HepG2 (cell line): ENCODE data around the gene ZNF581. TPM values are rescaled to one million over a fixed set of nuclear protein-coding genes. Genes with fewer than 3 reads are reported as not detected.

Experiments
- CSRNP1 ChIP-seq: sonication (generic); formaldehyde crosslinking; IDR thresholded peaks from 2 replicates; pipeline ENCODE4 v1.8.1; 2023; ENCODE audit warnings: mild to moderate bottlenecking, missing genetic modification reagents
- HOXA3 ChIP-seq: sonication (generic); formaldehyde crosslinking; IDR thresholded peaks from 2 replicates; pipeline ENCODE4 v1.5.0; 2020; ENCODE audit warnings: missing genetic modification reagents
- MLXIP ChIP-seq: sonication (generic); formaldehyde crosslinking; IDR thresholded peaks from 2 replicates; pipeline ENCODE4 v1.9.0; 2021; ENCODE audit warnings: missing genetic modification reagents, borderline replicate concordance
- MYC ChIP-seq: sonication (generic); formaldehyde crosslinking; IDR thresholded peaks from 2 replicates; pipeline ENCODE4 v1.9.0; 2021; ENCODE audit warnings: missing genetic modification reagents, borderline replicate concordance
- MYPOP ChIP-seq: sonication (generic); formaldehyde crosslinking; IDR thresholded peaks from 2 replicates; pipeline ENCODE4 v1.8.1; 2023; ENCODE audit warnings: mild to moderate bottlenecking, moderate library complexity, missing genetic modification reagents
- POLR2AphosphoS5 ChIP-seq: IDR thresholded peaks from 2 replicates; pipeline ENCODE4 v1.6.1; 2012; ENCODE audit warnings: low read depth, low read length
- SKIL ChIP-seq: sonication (generic); formaldehyde crosslinking; IDR thresholded peaks from 2 replicates; pipeline ENCODE4 v1.8.0; 2022; ENCODE audit warnings: missing genetic modification reagents, mild to moderate bottlenecking, moderate library complexity, borderline replicate concordance
- TCF7 ChIP-seq: sonication (generic); IDR thresholded peaks from 2 replicates; pipeline ENCODE4 v1.6.1; 2016; ENCODE audit warnings: antibody characterized with exemption, low read depth
- ZEB1 ChIP-seq: IDR thresholded peaks from 2 replicates; pipeline ENCODE4 v1.6.1; 2012; ENCODE audit warnings: mild to moderate bottlenecking, low read depth, inconsistent platforms; ENCODE audit not compliant: insufficient replicate concordance
- ZNF256 ChIP-seq: sonication (generic); formaldehyde crosslinking; conservative IDR thresholded peaks from 2 replicates; pipeline ENCODE4 v1.4.0; 2020; ENCODE audit warnings: missing genetic modification reagents
- ZNF616 ChIP-seq: sonication (generic); formaldehyde crosslinking; IDR thresholded peaks from 2 replicates; pipeline ENCODE4 v1.5.0; 2020; ENCODE audit warnings: low read depth, mild to moderate bottlenecking, missing genetic modification reagents
- ZNF781 ChIP-seq: sonication (generic); formaldehyde crosslinking; IDR thresholded peaks from 2 replicates; pipeline ENCODE4 v1.5.1; 2020; ENCODE audit warnings: borderline replicate concordance, mild to moderate bottlenecking, missing genetic modification reagents; ENCODE audit errors: not compliant biosample characterization
- polyA plus RNA-seq, 8 experiments: library from polyadenylated mRNA; depleted of rRNA in 3 of 8; stranded (reverse) in 7 of 8; unstranded in 1 of 8; fragments of >200 nt; fragmentation: Illumina TruSeq in 4 of 8; extraction: Trizol in 4 of 8; gene quantifications; 2 replicates each; pipeline versions ENCODE4 v1.2.1 to v1.2.3, GENCODE V29; 2011 to 2016; ENCODE audit warnings: low read depth in 4 of 8, missing spikeins in 1 of 8, mixed read lengths in 1 of 8; ENCODE audit not compliant: insufficient read depth in 1 of 8
- total RNA-seq, 5 experiments: library from RNA; depleted of rRNA; stranded (reverse); fragments of >200 nt; fragmentation: Illumina TruSeq; extraction: Trizol; gene quantifications; 2 replicates each; pipeline ENCODE4 v1.2.3, GENCODE V29; 2016; ENCODE audit warnings: low read depth in 1 of 5
- TF ChIP-seq, protein P1 (sequence below): sonication (generic); formaldehyde crosslinking; IDR thresholded peaks from 2 replicates; pipeline ENCODE4 v1.5.0; 2020; ENCODE audit warnings: mild to moderate bottlenecking, missing genetic modification reagents
- TF ChIP-seq, protein P2 (sequence below): sonication (generic); formaldehyde crosslinking; IDR thresholded peaks from 2 replicates; pipeline ENCODE4 v1.4.0; 2020; ENCODE audit warnings: missing genetic modification reagents
- TF ChIP-seq, protein P3 (sequence below): sonication (generic); formaldehyde crosslinking; IDR thresholded peaks from 2 replicates; pipeline ENCODE4 v1.5.0; 2020; ENCODE audit warnings: mild to moderate bottlenecking, missing genetic modification reagents

The ZNF581 gene
- total and polyA plus RNA-seq, 2 of the 13 experiments (the other 11 are each of a cell fraction or from before 2014, with no cell fraction given) = 19.6 to 49.5 TPM

GRCh38 chr19:55640043-55640576 is 3.3 kb upstream of the ZNF581 start (continued):
- TF ChIP-seq, protein P1, sequence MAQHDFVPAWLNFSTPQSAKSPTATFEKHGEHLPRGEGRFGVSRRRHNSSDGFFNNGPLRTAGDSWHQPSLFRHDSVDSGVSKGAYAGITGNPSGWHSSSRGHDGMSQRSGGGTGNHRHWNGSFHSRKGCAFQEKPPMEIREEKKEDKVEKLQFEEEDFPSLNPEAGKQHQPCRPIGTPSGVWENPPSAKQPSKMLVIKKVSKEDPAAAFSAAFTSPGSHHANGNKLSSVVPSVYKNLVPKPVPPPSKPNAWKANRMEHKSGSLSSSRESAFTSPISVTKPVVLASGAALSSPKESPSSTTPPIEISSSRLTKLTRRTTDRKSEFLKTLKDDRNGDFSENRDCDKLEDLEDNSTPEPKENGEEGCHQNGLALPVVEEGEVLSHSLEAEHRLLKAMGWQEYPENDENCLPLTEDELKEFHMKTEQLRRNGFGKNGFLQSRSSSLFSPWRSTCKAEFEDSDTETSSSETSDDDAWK (CRISPR knock-in tag) = no peak
- TF ChIP-seq POLR2AphosphoS5 = no peak
- no peak for TF ChIP-seq MLXIP
- no peak for TF ChIP-seq ZNF256
- TF ChIP-seq ZEB1 = no peak
- 0 out of 2 replicates have a peak, but pooled peaks have one; percentile 13 for TF ChIP-seq SKIL
- no peak for TF ChIP-seq MYPOP (CRISPR knock-in tag)
- TF ChIP-seq, protein P2, sequence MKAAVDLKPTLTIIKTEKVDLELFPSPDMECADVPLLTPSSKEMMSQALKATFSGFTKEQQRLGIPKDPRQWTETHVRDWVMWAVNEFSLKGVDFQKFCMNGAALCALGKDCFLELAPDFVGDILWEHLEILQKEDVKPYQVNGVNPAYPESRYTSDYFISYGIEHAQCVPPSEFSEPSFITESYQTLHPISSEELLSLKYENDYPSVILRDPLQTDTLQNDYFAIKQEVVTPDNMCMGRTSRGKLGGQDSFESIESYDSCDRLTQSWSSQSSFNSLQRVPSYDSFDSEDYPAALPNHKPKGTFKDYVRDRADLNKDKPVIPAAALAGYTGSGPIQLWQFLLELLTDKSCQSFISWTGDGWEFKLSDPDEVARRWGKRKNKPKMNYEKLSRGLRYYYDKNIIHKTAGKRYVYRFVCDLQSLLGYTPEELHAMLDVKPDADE = no peak
- no peak for TF ChIP-seq MYC (CRISPR knock-in tag)
- TF ChIP-seq CSRNP1 = no peak
- no peak for TF ChIP-seq ZNF781 (CRISPR knock-in tag)
- TF ChIP-seq, protein P3, sequence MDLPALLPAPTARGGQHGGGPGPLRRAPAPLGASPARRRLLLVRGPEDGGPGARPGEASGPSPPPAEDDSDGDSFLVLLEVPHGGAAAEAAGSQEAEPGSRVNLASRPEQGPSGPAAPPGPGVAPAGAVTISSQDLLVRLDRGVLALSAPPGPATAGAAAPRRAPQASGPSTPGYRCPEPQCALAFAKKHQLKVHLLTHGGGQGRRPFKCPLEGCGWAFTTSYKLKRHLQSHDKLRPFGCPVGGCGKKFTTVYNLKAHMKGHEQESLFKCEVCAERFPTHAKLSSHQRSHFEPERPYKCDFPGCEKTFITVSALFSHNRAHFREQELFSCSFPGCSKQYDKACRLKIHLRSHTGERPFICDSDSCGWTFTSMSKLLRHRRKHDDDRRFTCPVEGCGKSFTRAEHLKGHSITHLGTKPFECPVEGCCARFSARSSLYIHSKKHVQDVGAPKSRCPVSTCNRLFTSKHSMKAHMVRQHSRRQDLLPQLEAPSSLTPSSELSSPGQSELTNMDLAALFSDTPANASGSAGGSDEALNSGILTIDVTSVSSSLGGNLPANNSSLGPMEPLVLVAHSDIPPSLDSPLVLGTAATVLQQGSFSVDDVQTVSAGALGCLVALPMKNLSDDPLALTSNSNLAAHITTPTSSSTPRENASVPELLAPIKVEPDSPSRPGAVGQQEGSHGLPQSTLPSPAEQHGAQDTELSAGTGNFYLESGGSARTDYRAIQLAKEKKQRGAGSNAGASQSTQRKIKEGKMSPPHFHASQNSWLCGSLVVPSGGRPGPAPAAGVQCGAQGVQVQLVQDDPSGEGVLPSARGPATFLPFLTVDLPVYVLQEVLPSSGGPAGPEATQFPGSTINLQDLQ (CRISPR knock-in tag) = no peak
- TF ChIP-seq ZNF616 (CRISPR knock-in tag) = no peak
- no peak for TF ChIP-seq TCF7
- TF ChIP-seq HOXA3 = peak; percentile 40
